ENCODE measurements around the gene NBL1. TPM values are rescaled to one million over a fixed set of nuclear protein-coding genes. Genes with fewer than 3 reads are reported as not detected.

The NBL1 gene
- total and polyA plus RNA-seq, 2 donors (not counting 1 experiment from before 2014, with no cell fraction given) = 59.3 to 103 TPM

- Histone ChIP-seq H3K4me1 (ENCODE audit: control insufficient read depth, extremely low read depth, insufficient read depth, low read length) (no peaks in the 10 kb centered on the region), H3K4me3 (replicated peaks in 1 of 4; ENCODE audit: control extremely low read depth in 1 of 4, insufficient read depth in 1 of 4, low read depth in 3 of 4, low read length in 4 of 4) (no peak overlapping the region), H3K9me3 (ENCODE audit: control insufficient read depth, insufficient read depth, low read depth, low read length) (no peaks in the 10 kb centered on the region), H3K27me3 (ENCODE audit: control insufficient read depth, insufficient read depth, low read length) (peaks cover 4% of the 10 kb centered on the region), H3K36me3 (ENCODE audit: control insufficient read depth, insufficient read depth, low read length) (no peaks in the 10 kb centered on the region), H4K20me1 (ENCODE audit: control insufficient read depth, extremely low read depth, insufficient read depth, low read length) (no peaks in the 10 kb centered on the region), H3K79me2 (ENCODE audit: control insufficient read depth, insufficient read depth, low read length) (no peaks in the 10 kb centered on the region), H3K4me2 (ENCODE audit: extremely low read depth, insufficient read depth, low read length) (no peak overlapping the region), H3K27ac (ENCODE audit: insufficient read depth, low read length) (no peak overlapping the region), H2AFZ (ENCODE audit: low read length) (no peak overlapping the region), H3K9ac (ENCODE audit: insufficient read depth, low read length) (no peak overlapping the region)
- DNase-seq (ENCODE audit: low read depth in 2 of 2) = no peak
- TF ChIP-seq CTCF (conservative IDR thresholded peaks at IDR 0.05 in 1 of 2, IDR thresholded peaks at IDR 0.05 in 1 of 2; ENCODE audit: low read depth in 1 of 2, low read length in 2 of 2) (no peak), EZH2 (IDR thresholded peaks at IDR 0.05; ENCODE audit: low read length, missing control alignments) (no peak)
Measured at GRCh38 chr1:19675797-19676196, 31.7 kb downstream of the NBL1 start.

GRCh38 chr1:19676438-19676922 lies 32.4 kb downstream of the NBL1 start:
- Histone ChIP-seq H3K9me3 (ENCODE audit: control insufficient read depth, insufficient read depth, low read depth, low read length) (no peaks in the 10 kb centered on the region), H3K4me2 (ENCODE audit: extremely low read depth, insufficient read depth, low read length) (no peak overlapping the region), H3K9ac (ENCODE audit: insufficient read depth, low read length) (no peak overlapping the region), H3K27ac (ENCODE audit: insufficient read depth, low read length) (no peak overlapping the region), H3K4me3 (replicated peaks in 1 of 4; ENCODE audit: control extremely low read depth in 1 of 4, insufficient read depth in 1 of 4, low read depth in 3 of 4, low read length in 4 of 4) (no peak overlapping the region), H4K20me1 (ENCODE audit: control insufficient read depth, extremely low read depth, insufficient read depth, low read length) (no peaks in the 10 kb centered on the region), H3K27me3 (ENCODE audit: control insufficient read depth, insufficient read depth, low read length) (peaks cover 4% of the 10 kb centered on the region), H3K36me3 (ENCODE audit: control insufficient read depth, insufficient read depth, low read length) (no peaks in the 10 kb centered on the region), H3K4me1 (ENCODE audit: control insufficient read depth, extremely low read depth, insufficient read depth, low read length) (no peaks in the 10 kb centered on the region), H2AFZ (ENCODE audit: low read length) (no peak overlapping the region), H3K79me2 (ENCODE audit: control insufficient read depth, insufficient read depth, low read length) (no peaks in the 10 kb centered on the region)
- DNase-seq (ENCODE audit: low read depth in 2 of 2) = peak; percentile 64 to 70
- no peak for TF ChIP-seq EZH2 (IDR thresholded peaks at IDR 0.05; ENCODE audit: low read length, missing control alignments)
- TF ChIP-seq CTCF (conservative IDR thresholded peaks at IDR 0.05 in 1 of 2, IDR thresholded peaks at IDR 0.05 in 1 of 2; ENCODE audit: low read depth in 1 of 2, low read length in 2 of 2) = no peak

- H3K79me2 ChIP-seq (ENCODE audit: control insufficient read depth, insufficient read depth, low read length) = no peaks in the 10 kb centered on the region
- no peaks in the 10 kb centered on the region for H3K9me3 ChIP-seq (ENCODE audit: control insufficient read depth, insufficient read depth, low read depth, low read length)
- no peak overlapping the region for H3K27ac ChIP-seq (ENCODE audit: insufficient read depth, low read length)
- no peak for TF ChIP-seq EZH2 (IDR thresholded peaks at IDR 0.05; ENCODE audit: low read length, missing control alignments)
- TF ChIP-seq CTCF (conservative IDR thresholded peaks at IDR 0.05 in 1 of 2, IDR thresholded peaks at IDR 0.05 in 1 of 2; ENCODE audit: low read depth in 1 of 2, low read length in 2 of 2) = no peak
- no peaks in the 10 kb centered on the region for H4K20me1 ChIP-seq (ENCODE audit: control insufficient read depth, extremely low read depth, insufficient read depth, low read length)
- no peaks in the 10 kb centered on the region for H3K36me3 ChIP-seq (ENCODE audit: control insufficient read depth, insufficient read depth, low read length)
- no peak overlapping the region for H2AFZ ChIP-seq (ENCODE audit: low read length)
- peaks cover 4% of the 10 kb centered on the region for H3K4me1 ChIP-seq (ENCODE audit: control insufficient read depth, extremely low read depth, insufficient read depth, low read length)
- no peaks in the 10 kb centered on the region for H3K27me3 ChIP-seq (ENCODE audit: control insufficient read depth, insufficient read depth, low read length)
- H3K9ac ChIP-seq (ENCODE audit: insufficient read depth, low read length) = no peak overlapping the region
- H3K4me3 ChIP-seq (replicated peaks in 1 of 4; ENCODE audit: control extremely low read depth in 1 of 4, insufficient read depth in 1 of 4, low read depth in 3 of 4, low read length in 4 of 4) = no peak overlapping the region
- no peak for DNase-seq (ENCODE audit: low read depth in 2 of 2)
- H3K4me2 ChIP-seq (ENCODE audit: extremely low read depth, insufficient read depth, low read length) = no peak overlapping the region
Measured at GRCh38 chr1:19678493-19678892, 34.4 kb downstream of the NBL1 start.

All from fibroblast of lung (primary cell).